Keratinocyte (primary cell): Measurements from ENCODE around the gene LZTFL1. TPM values are rescaled to one million over a fixed set of nuclear protein-coding genes. Genes with fewer than 3 reads are reported as not detected.

ENCODE experiments used
- DNase-seq: peaks from one replicate; pipeline ENCODE4 v3.0.0-alpha.2; 2011; ENCODE audit warnings: low read depth, missing footprints, low spot score
- FAIRE-seq: peaks from 2 replicates; lab custom pipeline; 2011; peaks lifted over from hg19 to GRCh38; lab: Jason Lieb, UNC
- H2AFZ ChIP-seq: 2 replicates; pipeline ENCODE4 v1.6.0; 2012; ENCODE audit warnings: low read length, control low read depth, inconsistent platforms; ENCODE audit not compliant: control insufficient read depth
- H3K27ac ChIP-seq: 2 replicates; pipeline ENCODE4 v1.5.1; 2011; ENCODE audit warnings: low read length; ENCODE audit not compliant: control insufficient read depth, insufficient read depth
- H3K27me3 ChIP-seq: 3 replicates; pipeline ENCODE4 v1.6.0; 2011; ENCODE audit warnings: low read length; ENCODE audit not compliant: control insufficient read depth, insufficient read depth; ENCODE audit errors: extremely low read depth
- H3K36me3 ChIP-seq, 2 experiments: 2 replicates in 1 of 2; 3 replicates in 1 of 2; pipeline ENCODE4 v1.5.1; 2011; ENCODE audit warnings: low read length in 2 of 2, mild to moderate bottlenecking in 1 of 2; ENCODE audit not compliant: control insufficient read depth in 2 of 2, insufficient read depth in 2 of 2; ENCODE audit errors: extremely low read depth in 1 of 2
- H3K4me1 ChIP-seq: 3 replicates; pipeline ENCODE4 v1.5.1; 2011; ENCODE audit warnings: low read length; ENCODE audit not compliant: control insufficient read depth, insufficient read depth; ENCODE audit errors: extremely low read depth
- H3K4me2 ChIP-seq: 3 replicates; pipeline ENCODE4 v1.6.0; 2011; ENCODE audit warnings: low read depth, low read length; ENCODE audit not compliant: control insufficient read depth, insufficient read depth; ENCODE audit errors: extremely low read depth
- H3K4me3 ChIP-seq, 3 experiments: fragments of 200-600 bp in 1 of 3; sonication (generic) in 1 of 3; 2 replicates in 2 of 3; 3 replicates in 1 of 3; pipeline ENCODE4 v1.5.1; 2011 to 2016; ENCODE audit warnings: low read length in 3 of 3, mild to moderate bottlenecking in 3 of 3, control low read depth in 2 of 3, inconsistent platforms in 1 of 3, low read depth in 1 of 3, mixed read lengths in 1 of 3, mixed run types in 1 of 3, moderate library complexity in 1 of 3; ENCODE audit not compliant: control insufficient read depth in 2 of 3, insufficient read depth in 2 of 3; ENCODE audit errors: extremely low read depth in 1 of 3
- H3K79me2 ChIP-seq: 2 replicates; pipeline ENCODE4 v1.6.0; 2012; ENCODE audit warnings: low read length; ENCODE audit not compliant: control insufficient read depth, insufficient read depth
- H3K9ac ChIP-seq: 3 replicates; pipeline ENCODE4 v1.6.0; 2011; ENCODE audit warnings: low read length; ENCODE audit not compliant: control insufficient read depth, insufficient read depth; ENCODE audit errors: extremely low read depth
- H3K9me1 ChIP-seq: 3 replicates; pipeline ENCODE4 v1.6.0; 2011; ENCODE audit warnings: low read length; ENCODE audit not compliant: control insufficient read depth, insufficient read depth; ENCODE audit errors: extremely low read depth
- H3K9me3 ChIP-seq: 2 replicates; pipeline ENCODE4 v1.5.1; 2012; ENCODE audit warnings: low read depth, low read length; ENCODE audit not compliant: control insufficient read depth
- H4K20me1 ChIP-seq: 3 replicates; pipeline ENCODE4 v1.6.0; 2011; ENCODE audit warnings: low read length; ENCODE audit not compliant: control insufficient read depth, insufficient read depth; ENCODE audit errors: extremely low read depth
- EZH2 ChIP-seq: IDR thresholded peaks from one replicate; pipeline ENCODE4 v1.6.1; 2012; ENCODE audit warnings: inconsistent platforms, mild to moderate bottlenecking, low read length, moderate library complexity
- dilution Hi-C: fragments of 300-500 bp; cut with MboI; formaldehyde crosslinking; loops from one replicate; pipeline ENCODE4 v1.7.0; 2020; ENCODE audit warnings: low sequenced_read_pairs; ENCODE audit not compliant: extremely low pct_ligation_motif_present
- polyA plus RNA-seq, 5 experiments: library from polyadenylated mRNA; depleted of rRNA in 3 of 5; stranded (reverse) in 3 of 5; stranded (forward) in 1 of 5; unstranded in 1 of 5; fragments of >200 nt; gene quantifications; 1 replicate in 1 of 5; 2 replicates in 3 of 5; 3 replicates in 1 of 5; pipeline versions ENCODE4 v1.2.1 to v1.2.3, GENCODE V29; 2011 to 2012; ENCODE audit warnings: missing spikeins in 2 of 5, low read depth in 1 of 5, low replicate concordance in 1 of 5
- TF ChIP-seq, protein P1 (sequence below), 3 experiments: IDR thresholded peaks in 1 of 3; conservative IDR thresholded peaks in 1 of 3; optimal IDR thresholded peaks in 1 of 3; 2 replicates in 2 of 3; 3 replicates in 1 of 3; pipeline versions ENCODE3 to v1.5.1; 2011; ENCODE audit warnings: low read length in 3 of 3, mild to moderate bottlenecking in 3 of 3, moderate library complexity in 2 of 3, control low read depth in 1 of 3, inconsistent platforms in 1 of 3; ENCODE audit not compliant: insufficient read depth in 2 of 3; ENCODE audit errors: extremely low read depth in 1 of 3

Gene LZTFL1
- polyA plus RNA-seq, 1 donor (not counting 4 experiments of a cell fraction or from before 2014, with no cell fraction given), result 17.9 TPM

DNA sequence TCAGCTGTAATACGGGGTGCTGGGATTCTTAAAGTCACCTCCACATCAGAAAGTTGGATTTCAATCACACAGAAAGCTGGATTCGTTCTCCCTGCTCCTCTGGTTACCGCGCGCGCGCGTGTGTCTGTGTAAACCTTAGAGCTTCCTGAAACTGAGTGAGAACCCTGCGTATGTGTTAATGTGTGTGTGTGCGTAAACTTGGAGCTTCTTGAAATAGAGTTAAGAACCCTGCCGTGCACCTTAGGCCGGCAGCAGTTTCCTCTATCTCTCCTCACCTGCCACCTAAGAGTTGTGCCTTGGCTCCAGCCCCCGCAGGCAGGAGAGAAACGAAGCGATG is 531 bp downstream of the LZTFL1 start:
- DNase-seq, result no peak
- no peaks in the 10 kb centered on the region for H3K79me2 ChIP-seq
- dilution Hi-C loops, result no loop called here
- peak overlapping the region; percentile 85 for H2AFZ ChIP-seq
- no peaks in the 10 kb centered on the region for H4K20me1 ChIP-seq
- H3K36me3 ChIP-seq, result no peaks in the 10 kb centered on the region
- peaks cover 7% of the 10 kb centered on the region for H3K4me1 ChIP-seq
- no peaks in the 10 kb centered on the region for H3K9me3 ChIP-seq
- peak overlapping the region; percentile 81 to 90 (median 86) for H3K4me3 ChIP-seq
- no peak for TF ChIP-seq EZH2
- TF ChIP-seq, protein P1, sequence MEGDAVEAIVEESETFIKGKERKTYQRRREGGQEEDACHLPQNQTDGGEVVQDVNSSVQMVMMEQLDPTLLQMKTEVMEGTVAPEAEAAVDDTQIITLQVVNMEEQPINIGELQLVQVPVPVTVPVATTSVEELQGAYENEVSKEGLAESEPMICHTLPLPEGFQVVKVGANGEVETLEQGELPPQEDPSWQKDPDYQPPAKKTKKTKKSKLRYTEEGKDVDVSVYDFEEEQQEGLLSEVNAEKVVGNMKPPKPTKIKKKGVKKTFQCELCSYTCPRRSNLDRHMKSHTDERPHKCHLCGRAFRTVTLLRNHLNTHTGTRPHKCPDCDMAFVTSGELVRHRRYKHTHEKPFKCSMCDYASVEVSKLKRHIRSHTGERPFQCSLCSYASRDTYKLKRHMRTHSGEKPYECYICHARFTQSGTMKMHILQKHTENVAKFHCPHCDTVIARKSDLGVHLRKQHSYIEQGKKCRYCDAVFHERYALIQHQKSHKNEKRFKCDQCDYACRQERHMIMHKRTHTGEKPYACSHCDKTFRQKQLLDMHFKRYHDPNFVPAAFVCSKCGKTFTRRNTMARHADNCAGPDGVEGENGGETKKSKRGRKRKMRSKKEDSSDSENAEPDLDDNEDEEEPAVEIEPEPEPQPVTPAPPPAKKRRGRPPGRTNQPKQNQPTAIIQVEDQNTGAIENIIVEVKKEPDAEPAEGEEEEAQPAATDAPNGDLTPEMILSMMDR (optimal IDR thresholded peaks at IDR 0.05 in 1 of 3, IDR thresholded peaks at IDR 0.05 in 1 of 3, conservative IDR thresholded peaks at IDR 0.05 in 1 of 3; ENCODE audit: extremely low read depth in 1 of 3, insufficient read depth in 2 of 3, low read length in 3 of 3), result no peak
- peak overlapping the region; percentile 94 for H3K4me2 ChIP-seq
- peak overlapping the region; percentile 83 for H3K27ac ChIP-seq
- H3K9ac ChIP-seq, result peak overlapping the region; percentile 87
- no peaks in the 10 kb centered on the region for H3K27me3 ChIP-seq
- no peaks in the 10 kb centered on the region for H3K9me1 ChIP-seq
- FAIRE-seq, result no peak

DNA sequence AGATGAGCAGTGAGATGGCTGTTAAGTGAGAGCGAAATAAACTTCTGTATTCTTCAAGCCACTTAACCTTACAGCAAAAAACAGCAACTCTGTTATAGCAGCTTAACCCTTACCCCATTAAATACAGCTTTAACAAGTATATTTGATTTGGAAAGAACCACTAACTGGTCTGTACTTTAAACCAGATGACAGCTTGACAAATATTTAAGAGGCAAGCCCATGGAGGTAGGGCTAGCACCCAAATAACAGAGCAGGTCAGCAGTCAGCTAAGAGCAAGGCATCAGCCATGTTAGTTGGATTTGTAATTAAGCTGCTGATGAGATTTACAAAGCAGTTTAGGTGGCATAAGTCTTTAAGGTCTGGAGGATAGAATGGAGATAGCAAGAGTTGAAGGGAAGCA is 3.5 kb downstream of the LZTFL1 start:
- Histone ChIP-seq H3K36me3 (no peaks in the 10 kb centered on the region), H3K9me1 (no peaks in the 10 kb centered on the region), H3K9me3 (no peaks in the 10 kb centered on the region), H2AFZ (no peak overlapping the region), H3K4me1 (peaks cover 7% of the 10 kb centered on the region), H3K4me3 (no peak overlapping the region), H3K4me2 (no peak overlapping the region), H3K9ac (no peak overlapping the region), H3K79me2 (no peaks in the 10 kb centered on the region), H3K27ac (no peak overlapping the region), H4K20me1 (no peaks in the 10 kb centered on the region), H3K27me3 (no peaks in the 10 kb centered on the region)
- TF ChIP-seq EZH2, result no peak
- TF ChIP-seq, protein P1 (optimal IDR thresholded peaks at IDR 0.05 in 1 of 3, IDR thresholded peaks at IDR 0.05 in 1 of 3, conservative IDR thresholded peaks at IDR 0.05 in 1 of 3; ENCODE audit: extremely low read depth in 1 of 3, insufficient read depth in 2 of 3, low read length in 3 of 3), result no peak
- DNase-seq (no peak), FAIRE-seq (no peak)
- dilution Hi-C loops, result no loop called here
